Measurements from ENCODE around the gene UMODL1.

The UMODL1 gene

DNA sequence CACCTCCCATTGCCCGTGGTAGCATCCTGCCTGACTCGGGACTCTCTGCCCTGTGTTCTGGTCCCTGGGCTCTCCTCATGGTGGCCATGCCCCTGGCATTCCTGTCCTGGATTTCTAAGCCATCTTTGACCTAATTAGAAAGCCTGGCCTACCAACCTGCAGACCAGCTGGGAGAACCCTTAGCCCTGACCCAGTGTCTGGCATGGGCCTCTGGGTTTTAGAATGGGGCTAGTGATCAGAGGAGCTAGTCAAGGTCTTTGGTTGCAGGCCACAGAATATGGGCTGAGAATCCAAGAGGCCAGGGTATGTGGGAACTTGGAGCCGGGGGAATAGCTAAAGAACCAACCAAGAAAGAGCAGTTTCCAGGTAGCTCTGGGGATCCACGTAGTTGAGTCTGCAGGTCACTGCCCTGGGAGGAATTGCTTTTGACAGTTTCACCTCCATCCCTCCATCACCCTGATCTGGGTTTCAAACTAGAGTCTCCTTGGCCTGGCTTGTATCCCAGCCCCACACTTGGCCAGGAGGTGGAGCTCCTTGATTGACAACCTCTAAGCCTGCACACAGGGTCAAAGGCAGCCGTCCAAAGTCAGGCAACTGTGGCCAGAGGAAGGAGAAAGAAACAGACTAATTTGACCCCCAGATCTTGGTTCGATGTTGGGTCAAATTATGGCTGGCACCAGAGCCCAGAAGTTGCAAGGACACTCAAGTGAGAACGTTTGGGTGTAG, 93.1 kb downstream of the UMODL1 start (continued):
- TF ChIP-seq, protein P1, sequence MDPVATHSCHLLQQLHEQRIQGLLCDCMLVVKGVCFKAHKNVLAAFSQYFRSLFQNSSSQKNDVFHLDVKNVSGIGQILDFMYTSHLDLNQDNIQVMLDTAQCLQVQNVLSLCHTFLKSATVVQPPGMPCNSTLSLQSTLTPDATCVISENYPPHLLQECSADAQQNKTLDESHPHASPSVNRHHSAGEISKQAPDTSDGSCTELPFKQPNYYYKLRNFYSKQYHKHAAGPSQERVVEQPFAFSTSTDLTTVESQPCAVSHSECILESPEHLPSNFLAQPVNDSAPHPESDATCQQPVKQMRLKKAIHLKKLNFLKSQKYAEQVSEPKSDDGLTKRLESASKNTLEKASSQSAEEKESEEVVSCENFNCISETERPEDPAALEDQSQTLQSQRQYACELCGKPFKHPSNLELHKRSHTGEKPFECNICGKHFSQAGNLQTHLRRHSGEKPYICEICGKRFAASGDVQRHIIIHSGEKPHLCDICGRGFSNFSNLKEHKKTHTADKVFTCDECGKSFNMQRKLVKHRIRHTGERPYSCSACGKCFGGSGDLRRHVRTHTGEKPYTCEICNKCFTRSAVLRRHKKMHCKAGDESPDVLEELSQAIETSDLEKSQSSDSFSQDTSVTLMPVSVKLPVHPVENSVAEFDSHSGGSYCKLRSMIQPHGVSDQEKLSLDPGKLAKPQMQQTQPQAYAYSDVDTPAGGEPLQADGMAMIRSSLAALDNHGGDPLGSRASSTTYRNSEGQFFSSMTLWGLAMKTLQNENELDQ (tag by site-specific recombination; IDR thresholded peaks at IDR 0.05; ENCODE audit: low read depth) = no peak

- no peak for TF ChIP-seq SP7 (tag by site-specific recombination; IDR thresholded peaks at IDR 0.05)
- TF ChIP-seq, protein P1 (tag by site-specific recombination; IDR thresholded peaks at IDR 0.05; ENCODE audit: low read depth) = no peak
- TF ChIP-seq, protein P2, sequence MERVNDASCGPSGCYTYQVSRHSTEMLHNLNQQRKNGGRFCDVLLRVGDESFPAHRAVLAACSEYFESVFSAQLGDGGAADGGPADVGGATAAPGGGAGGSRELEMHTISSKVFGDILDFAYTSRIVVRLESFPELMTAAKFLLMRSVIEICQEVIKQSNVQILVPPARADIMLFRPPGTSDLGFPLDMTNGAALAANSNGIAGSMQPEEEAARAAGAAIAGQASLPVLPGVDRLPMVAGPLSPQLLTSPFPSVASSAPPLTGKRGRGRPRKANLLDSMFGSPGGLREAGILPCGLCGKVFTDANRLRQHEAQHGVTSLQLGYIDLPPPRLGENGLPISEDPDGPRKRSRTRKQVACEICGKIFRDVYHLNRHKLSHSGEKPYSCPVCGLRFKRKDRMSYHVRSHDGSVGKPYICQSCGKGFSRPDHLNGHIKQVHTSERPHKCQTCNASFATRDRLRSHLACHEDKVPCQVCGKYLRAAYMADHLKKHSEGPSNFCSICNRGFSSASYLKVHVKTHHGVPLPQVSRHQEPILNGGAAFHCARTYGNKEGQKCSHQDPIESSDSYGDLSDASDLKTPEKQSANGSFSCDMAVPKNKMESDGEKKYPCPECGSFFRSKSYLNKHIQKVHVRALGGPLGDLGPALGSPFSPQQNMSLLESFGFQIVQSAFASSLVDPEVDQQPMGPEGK (tag by site-specific recombination; IDR thresholded peaks at IDR 0.05) = no peak
- TF ChIP-seq HOXA7 (CRISPR knock-in tag; IDR thresholded peaks at IDR 0.05; ENCODE audit: borderline replicate concordance) = no peak
- TF ChIP-seq, protein P3, sequence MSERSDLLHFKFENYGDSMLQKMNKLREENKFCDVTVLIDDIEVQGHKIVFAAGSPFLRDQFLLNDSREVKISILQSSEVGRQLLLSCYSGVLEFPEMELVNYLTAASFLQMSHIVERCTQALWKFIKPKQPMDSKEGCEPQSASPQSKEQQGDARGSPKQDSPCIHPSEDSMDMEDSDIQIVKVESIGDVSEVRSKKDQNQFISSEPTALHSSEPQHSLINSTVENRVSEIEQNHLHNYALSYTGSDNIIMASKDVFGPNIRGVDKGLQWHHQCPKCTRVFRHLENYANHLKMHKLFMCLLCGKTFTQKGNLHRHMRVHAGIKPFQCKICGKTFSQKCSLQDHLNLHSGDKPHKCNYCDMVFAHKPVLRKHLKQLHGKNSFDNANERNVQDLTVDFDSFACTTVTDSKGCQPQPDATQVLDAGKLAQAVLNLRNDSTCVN (tag by site-specific recombination; optimal IDR thresholded peaks at IDR 0.05) = no peak
- TF ChIP-seq ZNF416 (tag by site-specific recombination; IDR thresholded peaks at IDR 0.05) = no peak
- TF ChIP-seq ZFP69B (tag by site-specific recombination; IDR thresholded peaks at IDR 0.05) = no peak
- TF ChIP-seq ZBTB7A (tag by site-specific recombination; IDR thresholded peaks at IDR 0.05; ENCODE audit: low read depth) = no peak
- no peak for TF ChIP-seq ZNF335 (tag by site-specific recombination; conservative IDR thresholded peaks at IDR 0.05)
- no peak for TF ChIP-seq ZIC2 (tag by site-specific recombination; IDR thresholded peaks at IDR 0.05)
- no peak for TF ChIP-seq SALL2 (tag by site-specific recombination; IDR thresholded peaks at IDR 0.05; ENCODE audit: borderline replicate concordance)
- Histone ChIP-seq H3K36me3 (ENCODE audit: control insufficient read depth in 2 of 2, insufficient read depth in 1 of 2, low read length in 2 of 2) (no peaks in the 10 kb centered on the region), H3K27ac (ENCODE audit: extremely low read depth, low read depth, low read length) (no peak overlapping the region), H3K4me3 (ENCODE audit: low read depth, low read length) (no peak overlapping the region), H3K9me3 (ENCODE audit: control insufficient read depth, insufficient read depth, low read depth, low read length) (no peaks in the 10 kb centered on the region), H3K4me1 (ENCODE audit: control insufficient read depth, insufficient read depth, low read length) (no peaks in the 10 kb centered on the region)
- POLR2A ChIA-PET = no interaction called here
- CTCF ChIA-PET = interaction anchor here (0.6 to 2.1 kb wide), 13 partner anchors 17 to 419 kb away, joined by 3 to 11 read pairs (median 3); no protein-coding TSS in a partner anchor
Measured at GRCh38 chr21:42164818-42165217, 93.7 kb downstream of the UMODL1 start.

DNA sequence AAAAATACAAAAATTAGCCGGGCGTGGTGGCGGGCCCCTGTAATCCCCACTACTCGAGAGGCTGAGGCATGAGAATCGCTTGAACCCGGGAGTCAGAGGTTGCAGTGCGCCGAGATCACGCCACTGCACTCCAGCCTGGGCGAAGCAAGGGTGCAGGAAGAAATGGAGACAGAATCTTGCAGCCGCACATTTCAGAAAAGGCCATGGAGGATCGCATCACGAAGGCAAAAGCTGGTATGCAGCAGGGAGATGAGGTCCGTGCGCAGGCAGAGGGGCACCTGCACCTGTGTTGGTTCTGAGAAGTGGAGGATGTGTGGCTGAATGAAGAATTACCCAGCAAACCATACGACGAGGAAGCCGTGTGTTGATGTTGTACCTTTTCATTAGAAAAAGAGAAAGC, 94.8 kb downstream of the UMODL1 start:
- POLR2A ChIA-PET = no interaction called here
- H3K9me3 ChIP-seq (ENCODE audit: control insufficient read depth, insufficient read depth, low read depth, low read length) = no peaks in the 10 kb centered on the region
- no peak for TF ChIP-seq ZBTB11 (tag by site-specific recombination; conservative IDR thresholded peaks at IDR 0.05; ENCODE audit: low read depth)
- TF ChIP-seq SP2 (tag by site-specific recombination; IDR thresholded peaks at IDR 0.05) = no peak
- TF ChIP-seq, protein P4, sequence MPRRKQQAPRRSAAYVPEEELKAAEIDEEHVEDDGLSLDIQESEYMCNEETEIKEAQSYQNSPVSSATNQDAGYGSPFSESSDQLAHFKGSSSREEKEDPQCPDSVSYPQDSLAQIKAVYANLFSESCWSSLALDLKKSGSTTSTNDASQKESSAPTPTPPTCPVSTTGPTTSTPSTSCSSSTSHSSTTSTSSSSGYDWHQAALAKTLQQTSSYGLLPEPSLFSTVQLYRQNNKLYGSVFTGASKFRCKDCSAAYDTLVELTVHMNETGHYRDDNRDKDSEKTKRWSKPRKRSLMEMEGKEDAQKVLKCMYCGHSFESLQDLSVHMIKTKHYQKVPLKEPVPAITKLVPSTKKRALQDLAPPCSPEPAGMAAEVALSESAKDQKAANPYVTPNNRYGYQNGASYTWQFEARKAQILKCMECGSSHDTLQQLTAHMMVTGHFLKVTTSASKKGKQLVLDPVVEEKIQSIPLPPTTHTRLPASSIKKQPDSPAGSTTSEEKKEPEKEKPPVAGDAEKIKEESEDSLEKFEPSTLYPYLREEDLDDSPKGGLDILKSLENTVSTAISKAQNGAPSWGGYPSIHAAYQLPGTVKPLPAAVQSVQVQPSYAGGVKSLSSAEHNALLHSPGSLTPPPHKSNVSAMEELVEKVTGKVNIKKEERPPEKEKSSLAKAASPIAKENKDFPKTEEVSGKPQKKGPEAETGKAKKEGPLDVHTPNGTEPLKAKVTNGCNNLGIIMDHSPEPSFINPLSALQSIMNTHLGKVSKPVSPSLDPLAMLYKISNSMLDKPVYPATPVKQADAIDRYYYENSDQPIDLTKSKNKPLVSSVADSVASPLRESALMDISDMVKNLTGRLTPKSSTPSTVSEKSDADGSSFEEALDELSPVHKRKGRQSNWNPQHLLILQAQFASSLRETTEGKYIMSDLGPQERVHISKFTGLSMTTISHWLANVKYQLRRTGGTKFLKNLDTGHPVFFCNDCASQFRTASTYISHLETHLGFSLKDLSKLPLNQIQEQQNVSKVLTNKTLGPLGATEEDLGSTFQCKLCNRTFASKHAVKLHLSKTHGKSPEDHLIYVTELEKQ (tag by site-specific recombination; IDR thresholded peaks at IDR 0.05; ENCODE audit: borderline replicate concordance) = no peak
- TF ChIP-seq ZNF24 (tag by site-specific recombination; IDR thresholded peaks at IDR 0.05) = no peak
- no peak for TF ChIP-seq RBAK (tag by site-specific recombination; IDR thresholded peaks at IDR 0.05)

More for the DNA sequence above, 94.8 kb downstream of the UMODL1 start:
- Histone ChIP-seq H3K4me3 (ENCODE audit: low read depth, low read length) (no peak overlapping the region), H3K4me1 (ENCODE audit: control insufficient read depth, insufficient read depth, low read length) (peaks cover under 1% of the 10 kb centered on the region), H3K27ac (ENCODE audit: extremely low read depth, low read depth, low read length) (no peak overlapping the region), H3K36me3 (ENCODE audit: control insufficient read depth in 2 of 2, insufficient read depth in 1 of 2, low read length in 2 of 2) (no peaks in the 10 kb centered on the region)
- CTCF ChIA-PET = interaction anchor here (0.7 to 2.1 kb wide), 6 partner anchors 9 to 144 kb away, joined by 3 to 8 read pairs (median 3); no protein-coding TSS in a partner anchor

Data from HEK293 (cell line).